Inflammatory macrophage treated with lipopolysaccharide for 4 hours (primary cell): ENCODE measurements around the gene STK25.
"Not testable (repeated sequence)": the region's sequence is repeated elsewhere in the genome, so short reads cannot be mapped to it uniquely, and the experiment has no call there.

Experiments
- DNase-seq: peaks from one replicate; pipeline ENCODE4 v3.0.0-alpha.2; 2020

Gene STK25

GRCh38 chr2:241539616-241540374 is 31.4 kb upstream of the STK25 start:
- no peak for DNase-seq

- no peak for DNase-seq
These were observed 30.6 kb upstream of the STK25 start for GRCh38 chr2:241538838-241539615.

- no peak for DNase-seq
These were observed 27.7 kb upstream of the STK25 start for GRCh38 chr2:241535871-241536655.

- DNase-seq: no peak
These were observed 26.5 kb upstream of the STK25 start for GRCh38 chr2:241534701-241535375.

GRCh38 chr2:241534293-241534692 is 25.9 kb upstream of the STK25 start:
- no peak for DNase-seq

GRCh38 chr2:241532733-241533601 is 24.6 kb upstream of the STK25 start:
- DNase-seq: no peak

DNA sequence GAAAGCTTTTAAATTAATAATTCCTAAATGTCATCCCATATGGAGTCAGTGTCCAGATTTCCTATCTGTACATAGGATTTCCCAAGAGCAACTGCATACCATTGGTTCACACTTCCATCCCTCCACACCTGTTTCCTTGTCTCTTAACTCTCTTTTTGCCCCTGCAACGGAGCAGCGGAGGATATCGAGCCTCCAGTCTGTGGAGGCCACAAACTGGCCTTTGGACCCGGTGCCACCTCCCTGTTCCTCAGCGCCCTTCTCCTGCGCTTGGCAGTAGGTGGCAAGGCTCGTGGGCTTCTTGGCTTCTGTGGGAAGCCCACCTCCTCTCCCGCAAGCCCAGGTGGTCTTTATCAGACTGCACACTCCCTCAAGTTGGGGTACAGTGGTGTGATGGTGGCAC is 23.8 kb upstream of the STK25 start:
- no peak for DNase-seq

DNA sequence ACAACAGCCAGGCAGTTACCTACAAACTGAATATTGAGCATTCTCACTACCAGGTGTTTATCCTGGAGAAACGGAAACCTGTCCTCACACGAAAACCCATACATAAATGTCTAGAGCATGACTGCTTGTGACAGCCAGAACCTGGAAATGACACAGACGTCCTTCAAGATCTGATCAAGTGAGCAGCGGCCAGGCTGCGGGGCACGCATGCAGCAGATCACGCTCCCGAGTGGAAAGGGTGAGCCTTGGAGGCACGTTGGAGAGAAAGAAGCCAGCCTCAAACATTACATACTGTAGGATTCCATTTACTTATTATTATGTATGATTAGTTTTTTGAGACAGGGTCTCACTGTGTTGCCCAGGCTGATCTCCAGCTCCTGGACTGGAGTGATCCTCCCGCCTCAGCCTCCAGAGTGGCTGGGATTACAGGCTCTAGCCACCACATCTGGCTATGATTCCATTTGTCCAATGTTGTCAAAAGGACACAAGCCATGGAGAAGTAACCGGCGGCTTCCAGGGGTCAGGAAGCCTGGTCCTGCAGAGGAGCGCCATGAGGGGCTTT is 22.9 kb upstream of the STK25 start:
- no peak for DNase-seq

- DNase-seq: no peak
These were observed 22.2 kb upstream of the STK25 start for GRCh38 chr2:241530571-241530970.

- not testable (repeated sequence) for DNase-seq
These were observed 17.7 kb upstream of the STK25 start for GRCh38 chr2:241525818-241526780.

GRCh38 chr2:241522477-241522876 is 14.1 kb upstream of the STK25 start:
- no peak for DNase-seq

DNA sequence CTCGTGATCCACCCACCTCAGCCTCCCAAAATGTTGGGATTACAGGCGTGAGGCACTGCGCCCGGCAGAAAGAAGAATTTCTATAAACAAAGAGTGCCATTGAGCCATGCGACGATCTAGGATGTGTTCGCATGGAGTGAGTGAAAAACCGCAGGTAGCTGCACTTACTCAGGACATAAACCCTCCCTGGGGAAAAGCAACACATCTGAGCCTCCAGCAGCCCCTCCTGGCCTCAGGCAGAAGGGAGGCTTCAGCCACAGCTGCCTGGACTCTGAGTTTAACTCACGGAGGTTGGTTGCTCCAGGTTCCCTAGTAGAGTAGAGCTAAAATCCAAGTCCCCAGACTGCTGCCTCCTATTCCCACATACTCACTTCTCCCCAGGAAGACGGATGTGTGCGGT is 11.3 kb upstream of the STK25 start:
- DNase-seq: no peak

- DNase-seq: no peak
These were observed 8.9 kb upstream of the STK25 start for GRCh38 chr2:241517297-241517696.

GRCh38 chr2:241516520-241516965 is 8.2 kb upstream of the STK25 start:
- DNase-seq: no peak

- DNase-seq: peak; percentile 35
These were observed 6.8 kb upstream of the STK25 start for GRCh38 chr2:241514986-241515737.

DNA sequence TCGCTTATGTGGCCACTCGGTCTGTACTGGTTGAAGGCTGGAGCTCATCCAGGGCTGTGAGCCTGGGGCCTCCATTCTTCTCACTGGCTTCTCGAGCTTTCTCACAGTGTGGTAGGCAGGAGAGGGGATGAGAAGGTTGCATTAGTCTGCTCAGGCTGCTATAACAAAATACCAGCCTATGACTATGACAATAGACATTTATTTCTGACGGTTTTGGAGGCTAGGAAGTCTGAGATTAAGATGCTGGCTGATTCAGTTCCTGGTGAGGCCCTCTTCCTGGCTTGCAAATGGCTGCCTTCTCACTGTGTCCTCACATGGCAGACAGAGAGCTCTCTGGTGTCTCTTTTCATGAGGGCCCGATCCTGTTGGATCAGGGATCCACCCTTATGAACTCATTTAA is 6.2 kb upstream of the STK25 start:
- DNase-seq: no peak

DNA sequence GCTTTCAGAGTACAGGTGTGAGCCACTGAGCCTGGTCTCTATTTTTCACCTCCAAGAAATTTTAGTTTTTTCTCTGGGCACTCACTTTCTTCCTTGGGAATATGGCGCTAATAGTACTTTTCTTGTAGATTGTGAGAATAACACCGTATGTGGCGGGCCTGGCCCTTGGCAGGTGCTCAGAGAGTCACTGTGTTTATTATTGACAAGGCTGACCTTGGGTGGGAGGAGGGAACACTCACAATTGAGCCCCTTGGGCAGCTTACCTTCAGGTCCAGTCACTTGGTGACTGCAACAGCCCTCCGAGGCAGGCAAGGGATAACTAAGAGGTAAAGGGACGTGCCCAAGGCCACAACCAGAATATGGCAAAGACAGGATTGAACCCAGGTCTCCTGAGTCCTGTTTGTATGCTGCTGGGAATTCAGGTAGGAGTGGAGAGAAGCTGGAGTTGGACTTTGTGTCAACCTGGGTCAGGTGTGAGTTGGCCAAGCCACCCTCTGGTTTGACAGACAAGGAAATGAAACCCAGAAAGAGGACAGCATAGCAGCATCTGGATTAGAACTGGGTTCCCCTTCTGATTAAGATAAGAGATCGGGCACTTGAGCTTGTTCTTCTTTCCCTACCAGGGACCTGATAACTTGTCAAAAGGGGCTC is 2.8 kb upstream of the STK25 start:
- no peak for DNase-seq

DNA sequence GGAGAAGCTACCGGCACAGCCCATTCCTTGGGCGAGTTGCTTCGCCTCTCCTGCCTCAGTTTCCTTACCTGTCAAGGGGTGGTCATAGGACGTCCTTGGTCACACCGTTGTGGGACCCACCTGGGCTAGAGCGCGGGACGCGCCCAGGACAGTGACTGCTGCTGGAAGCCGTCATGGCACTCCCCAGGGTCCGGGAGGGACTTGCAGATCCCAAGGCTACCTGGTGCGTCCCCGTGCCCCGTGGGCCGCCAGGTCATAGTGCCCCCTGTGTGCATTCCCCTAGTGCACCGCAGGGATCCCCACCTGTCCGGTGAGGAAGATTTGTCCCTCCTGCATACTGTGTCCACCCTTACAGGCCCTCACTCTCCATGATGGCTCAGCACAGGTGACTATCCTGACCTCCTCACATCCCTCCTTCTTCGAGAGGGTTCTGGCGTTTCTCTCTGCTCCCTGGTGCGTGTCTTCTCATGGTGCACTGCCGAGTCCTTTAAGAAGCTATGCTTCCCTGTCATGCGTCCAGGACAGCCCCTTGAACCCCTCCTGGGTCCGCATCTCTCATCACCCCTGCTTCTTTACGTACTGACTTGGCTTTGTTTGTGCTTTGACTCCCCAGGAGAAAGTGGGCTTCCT is 886 bp upstream of the STK25 start:
- no peak for DNase-seq
